H1 (cell line): ENCODE measurements around the gene WFDC5. TPM values are rescaled to one million over a fixed set of nuclear protein-coding genes. Genes with fewer than 3 reads are reported as not detected.

Experiments used
- KDM4A ChIP-seq: IDR thresholded peaks from one replicate; pipeline ENCODE4 v1.7.1; 2012; ENCODE audit warnings: low read depth, mild to moderate bottlenecking, moderate library complexity, low read length, inconsistent platforms; ENCODE audit not compliant: severe bottlenecking
- RAD21 ChIP-seq, 2 experiments: IDR thresholded peaks in 1 of 2; conservative IDR thresholded peaks in 1 of 2; 2 replicates each; pipeline ENCODE4 v1.6.1; 2011; ENCODE audit warnings: low read depth in 2 of 2, low read length in 2 of 2, improper control_type of control experiment in 1 of 2, inconsistent platforms in 1 of 2, mild to moderate bottlenecking in 1 of 2, moderate library complexity in 1 of 2
- RXRA ChIP-seq: IDR thresholded peaks from 2 replicates; pipeline ENCODE4 v1.6.1; 2011; ENCODE audit warnings: low read depth, mild to moderate bottlenecking, low read length, moderate library complexity; ENCODE audit not compliant: insufficient read depth
- SAP30 ChIP-seq: fragments of 300-600 bp; sonication (generic); IDR thresholded peaks from 2 replicates; pipeline ENCODE4 v1.7.1; 2012; ENCODE audit warnings: low read length, moderate library complexity, mild to moderate bottlenecking, inconsistent platforms; ENCODE audit not compliant: insufficient read depth, insufficient replicate concordance
- TCF12 ChIP-seq: IDR thresholded peaks from 2 replicates; pipeline ENCODE4 v1.6.1; 2011; ENCODE audit warnings: low read depth, mild to moderate bottlenecking, low read length
- polyA plus RNA-seq, 7 experiments: library from polyadenylated mRNA; depleted of rRNA in 3 of 7; stranded (reverse) in 5 of 7; unstranded in 2 of 7; fragments of >200 nt in 5 of 7; fragments of 200-250 nt in 2 of 7; gene quantifications; 1 replicate in 5 of 7; 2 replicates in 1 of 7; 4 replicates in 1 of 7; pipeline versions ENCODE4 v1.2.1 to v1.2.3, GENCODE V29; 2011 to 2013; ENCODE audit warnings: missing spikeins in 2 of 7, mixed read lengths in 2 of 7
- total RNA-seq: library from RNA; stranded (reverse); fragmentation: NEBNext Ultra II Directional; extraction: Animal tissue kit (Norgen Biotek cat#: 25700); gene quantifications from 2 replicates; pipeline ENCODE4 v1.2.1, GENCODE V29; 2021

Gene WFDC5
- total and polyA plus RNA-seq, 2 of the 8 experiments (the other 6 are each of a cell fraction or from before 2014, with no cell fraction given): not detected

- no peak for TF ChIP-seq KDM4A
- TF ChIP-seq RXRA: no peak
- TF ChIP-seq SAP30: no peak
- no peak for TF ChIP-seq TCF12
- TF ChIP-seq RAD21 (IDR thresholded peaks at IDR 0.05 in 1 of 2, conservative IDR thresholded peaks at IDR 0.05 in 1 of 2; ENCODE audit: low read depth in 2 of 2, low read length in 2 of 2): no peak
Measured at GRCh38 chr20:45060294-45060693, 54.7 kb downstream of the WFDC5 start (continued).

Other genes with a start within 250 kb of the WFDC5 start
- gene YWHAB, start 229.5 kb downstream of the WFDC5 start, total RNA-seq: 246 and 256 TPM in 2 replicates
- 40.2 and 72.9 TPM in 2 replicates for gene YWHAB, start 229.5 kb downstream of the WFDC5 start, polyA plus RNA-seq (2011; rRNA removed)
- gene PABPC1L, start 205.1 kb downstream of the WFDC5 start, total RNA-seq: 60.9 and 61.1 TPM in 2 replicates
- gene PABPC1L, start 205.1 kb downstream of the WFDC5 start, polyA plus RNA-seq (2011; rRNA removed): 108 and 151 TPM in 2 replicates
- 32.1 and 33.8 TPM in 2 replicates for gene TOMM34, start 154.8 kb downstream of the WFDC5 start, total RNA-seq
- 30.0 and 35.1 TPM in 2 replicates for gene TOMM34, start 154.8 kb downstream of the WFDC5 start, polyA plus RNA-seq (2011; rRNA removed)
- 33.8 and 34.3 TPM in 2 replicates for gene STK4, start 148.7 kb downstream of the WFDC5 start, total RNA-seq
- 8.6 and 12.0 TPM in 2 replicates for gene STK4, start 148.7 kb downstream of the WFDC5 start, polyA plus RNA-seq (2011; rRNA removed)
- 1.8 and 1.9 TPM in 2 replicates for gene KCNS1, start 14.0 kb downstream of the WFDC5 start, total RNA-seq
- gene KCNS1, start 14.0 kb downstream of the WFDC5 start, polyA plus RNA-seq (2011; rRNA removed): 1.4 and 2.0 TPM in 2 replicates
- not detected in 2 replicates for gene WFDC12, start 9.3 kb upstream of the WFDC5 start, total RNA-seq
- gene WFDC12, start 9.3 kb upstream of the WFDC5 start, polyA plus RNA-seq (2011; rRNA removed): not detected in 2 replicates
- not detected in 2 replicates for gene PI3, start 59.7 kb upstream of the WFDC5 start, total RNA-seq
- not detected in 2 replicates for gene PI3, start 59.7 kb upstream of the WFDC5 start, polyA plus RNA-seq (2011; rRNA removed)
- gene SEMG1, start 91.9 kb upstream of the WFDC5 start, total RNA-seq: 4.5 and 5.8 TPM in 2 replicates
- gene SEMG1, start 91.9 kb upstream of the WFDC5 start, polyA plus RNA-seq (2011; rRNA removed): 0.64 and 3.0 TPM in 2 replicates
- gene SEMG2, start 106.2 kb upstream of the WFDC5 start, total RNA-seq: not detected in 2 replicates
- gene SEMG2, start 106.2 kb upstream of the WFDC5 start, polyA plus RNA-seq (2011; rRNA removed): not detected in 2 replicates
- gene SLPI, start 139.4 kb upstream of the WFDC5 start, total RNA-seq: not detected in 2 replicates
- gene SLPI, start 139.4 kb upstream of the WFDC5 start, polyA plus RNA-seq (2011; rRNA removed): 0.17 TPM in 1 of 2 replicates, not detected in the other
- 0.67 and 0.73 TPM in 2 replicates for gene RBPJL, start 191.7 kb upstream of the WFDC5 start, total RNA-seq
- gene RBPJL, start 191.7 kb upstream of the WFDC5 start, polyA plus RNA-seq (2011; rRNA removed): 1.3 and 1.5 TPM in 2 replicates
- 4.0 and 4.4 TPM in 2 replicates for gene MATN4, start 193.1 kb upstream of the WFDC5 start, total RNA-seq
- 2.1 and 3.6 TPM in 2 replicates for gene MATN4, start 193.1 kb upstream of the WFDC5 start, polyA plus RNA-seq (2011; rRNA removed)
- 59.2 and 60.2 TPM in 2 replicates for gene SDC4, start 233.2 kb upstream of the WFDC5 start, total RNA-seq
- gene SDC4, start 233.2 kb upstream of the WFDC5 start, polyA plus RNA-seq (2011; rRNA removed): 29.9 and 34.6 TPM in 2 replicates
- gene SYS1, start 248.0 kb upstream of the WFDC5 start, total RNA-seq: 18.2 and 19.6 TPM in 2 replicates
- 50.8 and 57.4 TPM in 2 replicates for gene SYS1, start 248.0 kb upstream of the WFDC5 start, polyA plus RNA-seq (2011; rRNA removed)